OCI-LY1 (cell line): ENCODE measurements around the gene SLC39A10.
"Not testable (repeated sequence)": the region's sequence is repeated elsewhere in the genome, so short reads cannot be mapped to it uniquely, and the experiment has no call there.

Source experiments
- H2AFZ ChIP-seq: fragments of 200-600 bp; sonication (generic), shearing (Covaris generic); 2 replicates; pipeline ENCODE4 v1.6.0; 2014; ENCODE audit warnings: antibody characterized with exemption, mild to moderate bottlenecking, low read length
- H3F3A ChIP-seq: fragments of 200-600 bp; sonication (generic), shearing (Covaris generic); 2 replicates; pipeline ENCODE4 v1.6.0; 2014; ENCODE audit warnings: mild to moderate bottlenecking, antibody characterized with exemption, low read length, moderate library complexity; ENCODE audit not compliant: insufficient read depth
- H3K27ac ChIP-seq: fragments of 200-600 bp; sonication (generic); 2 replicates; pipeline ENCODE4 v1.5.1; 2014; ENCODE audit warnings: low read length, mixed run types, mild to moderate bottlenecking, low read depth; ENCODE audit not compliant: poor library complexity, severe bottlenecking
- H3K27me3 ChIP-seq: fragments of 200-600 bp; sonication (generic); 2 replicates; pipeline ENCODE4 v1.6.0; 2014; ENCODE audit warnings: antibody characterized with exemption, mild to moderate bottlenecking, low read length, moderate library complexity; ENCODE audit not compliant: insufficient read depth
- H3K36me3 ChIP-seq: fragments of 200-600 bp; sonication (generic); 2 replicates; pipeline ENCODE4 v1.6.1; 2014; ENCODE audit warnings: mild to moderate bottlenecking, antibody characterized with exemption, low read length, moderate library complexity, mixed read lengths; ENCODE audit not compliant: insufficient read depth
- H3K4me1 ChIP-seq: fragments of 200-600 bp; sonication (generic); 2 replicates; pipeline ENCODE4 v1.5.1; 2014; ENCODE audit warnings: mild to moderate bottlenecking, low read length, moderate library complexity; ENCODE audit not compliant: insufficient read depth, severe bottlenecking
- H3K4me2 ChIP-seq: fragments of 200-600 bp; sonication (generic), shearing (Covaris generic); 2 replicates; pipeline ENCODE4 v1.6.1; 2014; ENCODE audit warnings: low read length
- H3K4me3 ChIP-seq: fragments of 200-600 bp; sonication (generic); 2 replicates; pipeline ENCODE4 v1.5.1; 2014; ENCODE audit warnings: low read length, low read depth, mild to moderate bottlenecking, mixed read lengths; ENCODE audit not compliant: poor library complexity, severe bottlenecking
- H3K79me2 ChIP-seq: fragments of 200-600 bp; shearing (Covaris generic); 2 replicates; pipeline ENCODE4 v1.6.1; 2016; ENCODE audit warnings: mixed run types, low read length, mixed read lengths; ENCODE audit not compliant: insufficient read depth
- H3K9ac ChIP-seq: fragments of 200-600 bp; sonication (generic), shearing (Covaris generic); 2 replicates; pipeline ENCODE4 v1.6.1; 2014; ENCODE audit warnings: mild to moderate bottlenecking, low read length, mixed read lengths
- H3K9me2 ChIP-seq: fragments of 200-600 bp; sonication (generic), shearing (Covaris generic); 2 replicates; pipeline ENCODE4 v1.6.1; 2014; ENCODE audit warnings: low read depth, mild to moderate bottlenecking, low read length, mixed read lengths
- H3K9me3 ChIP-seq: fragments of 200-600 bp; shearing (Covaris generic); 2 replicates; pipeline ENCODE4 v1.6.1; 2014; ENCODE audit warnings: low read length, mixed read lengths
- H4K20me1 ChIP-seq: fragments of 200-600 bp; sonication (generic), shearing (Covaris generic); 2 replicates; pipeline ENCODE4 v1.6.0; 2016; ENCODE audit warnings: mild to moderate bottlenecking, low read length; ENCODE audit not compliant: insufficient read depth
- EZH2 ChIP-seq: fragments of 200-600 bp; sonication (generic), shearing (Covaris generic); IDR thresholded peaks from 2 replicates; pipeline ENCODE4 v1.8.0; 2017; ENCODE audit warnings: borderline replicate concordance, mixed run types, mild to moderate bottlenecking, antibody characterized with exemption, low read length, moderate library complexity, mixed read lengths
- TF ChIP-seq, protein P1 (sequence below): fragments of 200-600 bp; sonication (generic), shearing (Covaris generic); IDR thresholded peaks from 2 replicates; pipeline ENCODE4 v1.5.1; 2017; ENCODE audit warnings: mild to moderate bottlenecking, antibody characterized with exemption, low read length, moderate library complexity, mixed read lengths

SLC39A10 gene

DNA sequence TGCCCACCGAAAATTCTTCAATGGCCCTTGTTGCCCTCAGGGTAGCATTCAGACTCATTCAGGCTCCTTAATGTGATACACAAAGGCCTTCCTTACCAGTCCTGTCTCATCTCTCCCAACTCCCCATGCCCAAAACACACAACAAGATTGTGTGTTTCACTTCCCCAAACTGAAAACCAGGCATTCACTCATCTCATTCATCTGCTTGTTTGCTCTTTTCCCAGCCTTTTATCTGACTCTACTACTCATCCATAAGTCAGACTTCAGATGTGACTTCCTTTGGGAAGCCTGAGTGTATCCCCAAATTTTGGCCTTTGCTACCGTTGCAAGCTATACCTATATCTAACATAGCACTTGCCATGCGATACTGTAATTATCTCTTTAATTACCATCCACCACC is 9.7 kb upstream of the SLC39A10 start:
- H3K9me3 ChIP-seq, result no peaks in the 10 kb centered on the region
- H4K20me1 ChIP-seq, result no peaks in the 10 kb centered on the region
- no peak overlapping the region for H3K27ac ChIP-seq
- H3K9me2 ChIP-seq, result no peaks in the 10 kb centered on the region
- no peak for TF ChIP-seq EZH2
- TF ChIP-seq, protein P1, sequence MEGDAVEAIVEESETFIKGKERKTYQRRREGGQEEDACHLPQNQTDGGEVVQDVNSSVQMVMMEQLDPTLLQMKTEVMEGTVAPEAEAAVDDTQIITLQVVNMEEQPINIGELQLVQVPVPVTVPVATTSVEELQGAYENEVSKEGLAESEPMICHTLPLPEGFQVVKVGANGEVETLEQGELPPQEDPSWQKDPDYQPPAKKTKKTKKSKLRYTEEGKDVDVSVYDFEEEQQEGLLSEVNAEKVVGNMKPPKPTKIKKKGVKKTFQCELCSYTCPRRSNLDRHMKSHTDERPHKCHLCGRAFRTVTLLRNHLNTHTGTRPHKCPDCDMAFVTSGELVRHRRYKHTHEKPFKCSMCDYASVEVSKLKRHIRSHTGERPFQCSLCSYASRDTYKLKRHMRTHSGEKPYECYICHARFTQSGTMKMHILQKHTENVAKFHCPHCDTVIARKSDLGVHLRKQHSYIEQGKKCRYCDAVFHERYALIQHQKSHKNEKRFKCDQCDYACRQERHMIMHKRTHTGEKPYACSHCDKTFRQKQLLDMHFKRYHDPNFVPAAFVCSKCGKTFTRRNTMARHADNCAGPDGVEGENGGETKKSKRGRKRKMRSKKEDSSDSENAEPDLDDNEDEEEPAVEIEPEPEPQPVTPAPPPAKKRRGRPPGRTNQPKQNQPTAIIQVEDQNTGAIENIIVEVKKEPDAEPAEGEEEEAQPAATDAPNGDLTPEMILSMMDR, result no peak
- peaks cover 38% of the 10 kb centered on the region for H3K4me1 ChIP-seq
- no peaks in the 10 kb centered on the region for H3K79me2 ChIP-seq
- H3K4me3 ChIP-seq, result no peak overlapping the region
- no peak overlapping the region for H3K9ac ChIP-seq
- H2AFZ ChIP-seq, result no peak overlapping the region
- no peaks in the 10 kb centered on the region for H3K27me3 ChIP-seq
- no peaks in the 10 kb centered on the region for H3K36me3 ChIP-seq
- H3F3A ChIP-seq, result no peaks in the 10 kb centered on the region
- H3K4me2 ChIP-seq, result no peak overlapping the region

DNA sequence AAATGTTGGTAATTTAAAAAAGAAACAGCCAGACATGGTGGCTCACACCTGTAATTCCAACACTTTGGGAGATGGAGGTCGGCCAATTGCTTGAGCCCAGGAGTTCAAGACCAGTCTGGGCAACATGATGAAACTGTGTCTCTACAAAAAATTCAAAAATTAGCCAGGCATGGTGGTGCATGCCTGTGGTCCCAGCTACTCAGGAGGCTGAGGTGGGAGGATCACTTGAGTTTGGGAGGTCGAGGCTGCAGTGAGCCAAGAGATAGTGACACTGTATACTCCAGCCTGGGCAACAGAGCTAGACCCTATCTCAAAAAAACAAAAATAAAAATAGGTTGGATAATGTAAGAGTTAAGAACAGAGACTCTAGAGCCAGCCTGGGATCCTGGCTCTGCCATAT is 8.7 kb upstream of the SLC39A10 start:
- not testable (repeated sequence) for H3K79me2 ChIP-seq, H4K20me1 ChIP-seq, H3K27ac ChIP-seq, H3K4me3 ChIP-seq, H3K9ac ChIP-seq, H3K27me3 ChIP-seq, H3K36me3 ChIP-seq, H3K9me3 ChIP-seq, H3K9me2 ChIP-seq, H3F3A ChIP-seq, H3K4me2 ChIP-seq
- peak overlapping the region; percentile 75; the same call in 1 of the 2 replicates for H2AFZ ChIP-seq
- H3K4me1 ChIP-seq, result peaks cover 38% of the 10 kb centered on the region

DNA sequence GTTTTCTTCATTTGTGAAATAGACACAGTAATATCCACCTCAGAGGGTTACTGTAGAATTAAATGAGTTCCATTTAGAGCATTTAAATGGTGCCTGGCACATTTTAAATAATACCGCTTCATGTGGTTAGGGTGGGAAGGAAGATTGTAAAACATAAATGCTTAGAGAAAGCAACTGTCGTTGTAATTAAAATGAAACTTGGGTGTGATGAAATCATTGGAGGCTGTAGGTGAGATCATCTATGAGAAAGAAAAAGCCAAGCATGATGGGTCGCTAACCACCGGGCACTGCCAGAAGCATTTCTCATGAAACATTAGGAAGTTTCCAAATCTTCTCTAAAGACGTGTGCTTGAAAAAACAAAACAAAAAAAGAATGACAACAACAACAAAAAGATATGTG is 8.2 kb upstream of the SLC39A10 start:
- Histone ChIP-seq H3F3A (no peaks in the 10 kb centered on the region), H3K27me3 (no peaks in the 10 kb centered on the region), H3K4me1 (peaks cover 38% of the 10 kb centered on the region), H3K36me3 (no peaks in the 10 kb centered on the region), H2AFZ (peak overlapping the region; percentile 75), H3K79me2 (no peaks in the 10 kb centered on the region), H3K4me3 (no peak overlapping the region), H3K9ac (no peak overlapping the region), H3K27ac (peak overlapping the region; percentile 62), H3K4me2 (peak overlapping the region; percentile 36; the same call in 1 of the 2 replicates), H3K9me3 (no peaks in the 10 kb centered on the region), H3K9me2 (no peaks in the 10 kb centered on the region), H4K20me1 (no peaks in the 10 kb centered on the region)
- TF ChIP-seq EZH2, result no peak

DNA sequence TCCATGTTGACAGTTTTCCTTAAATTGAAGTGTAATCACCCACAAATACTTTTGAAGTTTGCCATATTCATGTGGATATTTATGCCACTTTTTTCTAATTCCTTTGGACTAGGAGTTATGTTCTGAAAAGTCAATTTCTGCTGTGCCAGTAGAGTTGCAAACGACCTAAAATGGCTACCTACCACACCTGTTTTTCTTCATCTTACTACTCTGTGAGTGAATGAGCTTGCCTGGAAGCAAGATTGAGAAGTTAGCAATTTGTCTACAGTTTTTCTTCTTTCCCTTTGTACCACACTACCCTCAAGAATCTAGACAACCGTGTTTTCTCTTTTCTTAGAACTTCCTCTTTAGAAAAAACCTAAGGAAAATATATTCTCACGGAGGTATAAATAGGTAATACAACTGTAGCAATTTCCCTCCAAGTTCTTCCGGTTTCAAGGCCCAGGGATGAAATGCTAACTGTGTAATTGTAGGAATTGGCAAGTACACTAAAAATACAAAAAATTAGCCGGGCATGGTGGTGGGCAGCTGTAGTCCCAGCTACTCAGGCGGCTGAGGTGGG is 7.3 kb upstream of the SLC39A10 start:
- Histone ChIP-seq H3F3A (no peaks in the 10 kb centered on the region), H3K4me1 (peaks cover 38% of the 10 kb centered on the region), H3K4me2 (peak overlapping the region; percentile 36; the same call in 1 of the 2 replicates), H3K79me2 (no peaks in the 10 kb centered on the region), H3K9ac (no peak overlapping the region), H4K20me1 (no peaks in the 10 kb centered on the region), H3K9me3 (no peaks in the 10 kb centered on the region), H3K4me3 (no peak overlapping the region), H3K9me2 (no peaks in the 10 kb centered on the region), H3K36me3 (no peaks in the 10 kb centered on the region), H3K27ac (peak overlapping the region; percentile 62), H2AFZ (peak overlapping the region; percentile 87), H3K27me3 (no peaks in the 10 kb centered on the region)
- TF ChIP-seq, protein P1, result no peak
